Activated CD4-positive, alpha-beta T cell treated with anti-CD3 and anti-CD28 coated beads, Interleukin-10, Interleukin-2, amounts not matched to agents 100 ng/mL and 50 ng/mL, durations not matched to agents 16 hours and 8 hours (primary cell): ENCODE results near the gene NDUFC2.

Experiments
- DNase-seq: peaks from one replicate; pipeline ENCODE4 v3.0.0-alpha.2; 2020

Gene NDUFC2

DNA sequence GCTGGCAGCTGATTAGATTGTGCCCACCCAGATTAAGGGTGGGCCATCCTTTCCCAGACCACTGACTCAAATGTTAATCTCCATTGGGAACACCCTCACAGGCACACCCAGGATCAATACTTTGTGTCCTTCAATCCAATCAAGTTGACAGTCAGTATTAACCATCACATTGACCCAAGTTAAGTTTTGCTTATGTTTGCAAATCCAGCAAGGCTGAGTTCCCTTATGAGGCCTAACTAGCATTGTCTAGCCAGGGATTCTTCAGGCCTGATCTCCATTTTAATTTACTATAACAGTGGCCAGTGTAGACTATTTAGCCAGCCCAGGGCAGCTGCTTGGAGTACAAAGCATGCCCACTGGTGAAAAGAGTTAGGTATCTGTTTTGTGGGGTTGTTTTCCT lies 54.3 kb downstream of the NDUFC2 start:
- no peak for DNase-seq

DNA sequence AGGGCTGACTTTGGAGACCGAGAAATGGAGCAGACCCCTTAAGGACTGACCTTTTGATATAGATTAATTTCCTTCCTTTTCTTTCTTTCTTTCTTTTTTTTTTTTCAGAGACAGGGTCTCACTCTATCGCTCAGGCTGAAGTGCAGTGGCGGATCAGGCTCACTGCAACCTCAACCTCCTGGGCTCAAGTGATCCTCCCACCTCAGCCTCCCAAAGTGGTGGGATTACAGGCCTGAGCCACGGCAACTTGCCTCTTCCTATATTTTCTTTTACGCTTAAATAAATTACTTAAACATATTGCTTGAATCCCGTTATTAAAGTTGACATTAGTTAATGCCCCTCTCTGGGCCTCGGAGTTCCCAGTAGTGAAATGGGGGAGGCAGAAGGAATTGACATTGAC lies 56.2 kb downstream of the NDUFC2 start:
- DNase-seq: no peak

DNA sequence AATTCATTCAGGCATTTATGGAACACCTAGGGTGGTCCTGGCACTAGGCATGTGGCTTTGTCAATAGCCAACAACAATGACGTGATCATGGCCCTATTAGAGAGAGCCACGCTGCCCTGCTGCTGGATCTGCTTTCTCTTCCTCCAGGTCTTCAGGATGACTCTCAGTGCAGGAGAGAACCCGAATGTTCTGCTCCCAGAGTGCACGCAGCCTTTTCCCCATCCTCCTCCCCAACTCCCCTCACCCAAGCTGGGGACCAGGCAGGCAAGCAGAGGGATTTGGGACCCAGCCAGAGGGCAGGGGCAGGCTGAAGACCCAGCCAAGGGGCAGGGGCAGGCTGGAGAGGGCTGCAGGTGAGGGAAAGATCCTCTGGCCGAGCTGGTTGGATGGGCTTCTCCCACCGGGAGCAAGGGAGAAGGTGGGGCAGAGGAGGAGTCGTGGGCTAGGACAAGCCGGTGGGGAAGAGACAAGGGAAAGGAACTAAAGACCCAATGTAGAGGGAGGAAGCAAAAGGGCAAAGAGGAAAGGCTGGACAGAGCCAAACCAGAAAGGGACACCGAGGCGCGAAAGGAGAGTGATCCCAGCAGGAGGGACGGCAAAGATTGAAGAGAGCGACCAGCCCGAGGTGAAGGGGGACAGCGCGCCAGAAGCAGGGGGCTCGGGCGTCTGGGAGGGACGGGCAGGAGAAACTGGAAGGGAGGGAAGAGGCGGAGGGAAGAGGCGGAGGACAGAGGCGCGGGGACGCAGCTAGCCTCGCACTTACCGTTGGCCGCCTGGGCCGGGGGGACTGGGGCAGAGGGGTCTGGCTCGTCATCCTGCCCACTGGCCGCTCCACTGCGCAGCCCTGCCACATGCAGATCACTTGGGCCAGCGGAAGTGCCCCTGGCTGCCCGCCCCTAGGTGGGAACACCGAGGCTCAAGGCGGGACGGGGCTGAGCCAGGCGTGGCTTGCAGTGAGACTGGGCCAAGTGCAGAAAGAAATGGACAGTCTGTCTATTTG lies 57.0 kb downstream of the NDUFC2 start, which contains the start of gene KCTD14:
Gene KCTD14 (minus strand): TSS at position 880 of the 1,000 bp plus-strand sequence. CDS start 27 bp downstream, at position 853.
- DNase-seq: no peak

DNA sequence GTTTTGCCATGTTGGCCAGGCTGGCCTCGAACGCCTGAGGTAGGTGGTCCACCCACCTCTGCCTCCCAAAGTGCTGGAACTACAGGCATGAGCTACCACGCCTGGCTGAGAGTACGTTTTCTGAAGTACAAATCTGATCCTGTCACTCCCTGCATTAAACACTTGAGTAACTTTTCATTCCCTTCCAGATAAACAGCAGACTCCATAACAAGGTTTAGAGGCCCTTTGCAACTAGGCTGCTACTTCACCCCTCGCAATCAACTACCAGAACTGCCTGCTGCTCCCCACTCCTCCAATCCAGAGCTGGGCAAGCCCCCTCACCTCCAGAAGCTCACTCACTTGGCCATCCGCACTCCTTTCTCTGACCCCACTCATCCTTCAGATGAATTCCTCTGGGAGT lies 58.1 kb downstream of the NDUFC2 start:
- no peak for DNase-seq

DNA sequence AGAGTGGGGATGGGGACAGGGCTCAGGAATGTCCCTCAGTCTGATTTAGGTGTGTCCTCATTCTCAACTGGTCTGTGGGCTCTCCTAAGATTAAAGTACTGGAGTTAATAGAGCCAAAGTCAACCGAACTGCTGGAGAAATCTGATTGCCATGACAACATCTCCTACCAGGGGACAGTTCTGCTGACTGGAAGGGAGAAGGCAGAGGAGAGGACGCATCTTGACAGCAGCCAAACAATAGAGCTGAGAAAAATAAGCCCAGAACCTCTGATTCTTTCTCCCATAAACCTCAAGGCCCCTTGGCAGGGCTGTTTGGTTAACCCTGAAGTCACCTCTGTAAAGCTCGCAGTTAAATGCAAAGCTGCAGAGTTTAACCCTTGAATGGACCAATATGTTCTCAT lies 59.4 kb downstream of the NDUFC2 start:
- no peak for DNase-seq

DNA sequence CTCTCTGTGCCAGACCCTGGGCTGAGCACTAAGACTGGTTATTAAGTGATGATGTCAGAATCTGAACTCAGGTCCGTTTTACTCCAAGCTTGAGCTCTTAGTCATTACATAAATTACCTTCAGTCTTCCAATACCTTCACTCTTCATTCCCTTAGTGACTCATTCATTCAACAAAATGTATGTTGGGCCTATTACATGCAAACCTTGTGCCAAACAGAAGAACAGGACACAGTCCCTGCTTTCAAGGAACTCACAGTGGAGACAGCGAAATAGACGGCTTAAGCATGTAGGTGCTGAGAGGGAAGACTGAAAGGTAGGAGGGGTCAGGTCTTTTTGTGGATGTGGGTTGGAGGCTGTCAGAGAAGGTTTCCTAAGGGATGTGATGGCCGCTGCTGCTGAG lies 59.9 kb downstream of the NDUFC2 start:
- no peak for DNase-seq
